ENCODE data around the gene ACADL. TPM values are rescaled to one million over a fixed set of nuclear protein-coding genes. Genes with fewer than 3 reads are reported as not detected.

ACADL gene
- total RNA-seq, 1 donor from 2014 or later, result not detected

DNA sequence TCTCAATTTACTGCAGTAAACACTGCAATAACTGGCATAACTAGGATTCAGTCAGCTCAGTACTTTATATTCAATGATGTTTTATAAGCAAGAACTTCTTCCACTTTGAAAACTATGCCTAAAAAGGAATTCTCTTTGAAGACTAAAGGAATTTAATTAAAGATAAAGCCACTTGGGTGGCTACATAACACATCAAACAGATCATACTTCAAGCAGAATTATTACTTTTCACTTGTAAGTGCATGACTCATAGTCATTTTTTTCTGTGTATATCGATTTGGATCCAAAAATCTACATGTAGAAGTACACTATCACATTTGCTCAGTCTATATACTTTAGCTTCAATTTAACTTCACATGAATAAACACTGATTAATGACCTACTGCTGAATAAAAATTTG lies 58.0 kb downstream of the ACADL start:
- H3K4me1 ChIP-seq, result peaks cover 17% of the 10 kb centered on the region
- H3K27me3 Mint-ChIP-seq (ENCODE audit: insufficient read depth, low read depth), result no peaks in the 10 kb centered on the region
- H3K27me3 ChIP-seq, result no peaks in the 10 kb centered on the region
- H3K4me3 ChIP-seq, result no peak overlapping the region
- peaks cover 17% of the 10 kb centered on the region for H3F3A ChIP-seq (ENCODE audit: low read depth)
- H3K27ac ChIP-seq, result peak overlapping the region; percentile 1
- no peaks in the 10 kb centered on the region for H3K9me3 ChIP-seq (ENCODE audit: low read depth)
- no peak overlapping the region for H3K9ac ChIP-seq
- no peak overlapping the region for H2AFZ ChIP-seq (replicated peaks)
- peaks cover 4% of the 10 kb centered on the region for H3K36me3 Mint-ChIP-seq
- H3K36me3 ChIP-seq, result no peaks in the 10 kb centered on the region
- peaks cover 16% of the 10 kb centered on the region for H3K4me1 Mint-ChIP-seq
- H3K4me2 ChIP-seq, result no peak overlapping the region
- no peaks in the 10 kb centered on the region for H4K20me1 ChIP-seq (ENCODE audit: low read depth)
- H3K79me2 ChIP-seq (ENCODE audit: low read depth), result peaks cover 81% of the 10 kb centered on the region
- TF ChIP-seq EZH2phosphoT487 (IDR thresholded peaks at IDR 0.05) (no peak), EZH2 (IDR thresholded peaks at IDR 0.05) (no peak)
- TF ChIP-seq, protein P1, sequence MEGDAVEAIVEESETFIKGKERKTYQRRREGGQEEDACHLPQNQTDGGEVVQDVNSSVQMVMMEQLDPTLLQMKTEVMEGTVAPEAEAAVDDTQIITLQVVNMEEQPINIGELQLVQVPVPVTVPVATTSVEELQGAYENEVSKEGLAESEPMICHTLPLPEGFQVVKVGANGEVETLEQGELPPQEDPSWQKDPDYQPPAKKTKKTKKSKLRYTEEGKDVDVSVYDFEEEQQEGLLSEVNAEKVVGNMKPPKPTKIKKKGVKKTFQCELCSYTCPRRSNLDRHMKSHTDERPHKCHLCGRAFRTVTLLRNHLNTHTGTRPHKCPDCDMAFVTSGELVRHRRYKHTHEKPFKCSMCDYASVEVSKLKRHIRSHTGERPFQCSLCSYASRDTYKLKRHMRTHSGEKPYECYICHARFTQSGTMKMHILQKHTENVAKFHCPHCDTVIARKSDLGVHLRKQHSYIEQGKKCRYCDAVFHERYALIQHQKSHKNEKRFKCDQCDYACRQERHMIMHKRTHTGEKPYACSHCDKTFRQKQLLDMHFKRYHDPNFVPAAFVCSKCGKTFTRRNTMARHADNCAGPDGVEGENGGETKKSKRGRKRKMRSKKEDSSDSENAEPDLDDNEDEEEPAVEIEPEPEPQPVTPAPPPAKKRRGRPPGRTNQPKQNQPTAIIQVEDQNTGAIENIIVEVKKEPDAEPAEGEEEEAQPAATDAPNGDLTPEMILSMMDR (IDR thresholded peaks at IDR 0.05), result no peak
- H3K27ac Mint-ChIP-seq, result no peak overlapping the region
- H3K4me3 Mint-ChIP-seq, result no peak overlapping the region
- no peaks in the 10 kb centered on the region for H3K9me3 Mint-ChIP-seq
- DNase-seq (ENCODE audit: low spot score), result no peak

GRCh38 chr2:210162466-210163124 lies 62.7 kb downstream of the ACADL start:
- no peak overlapping the region for H3K4me2 ChIP-seq
- H3K9ac ChIP-seq, result no peak overlapping the region
- Mint-ChIP-seq H3K36me3 (peaks cover 7% of the 10 kb centered on the region), H3K4me3 (no peak overlapping the region), H3K9me3 (peaks cover 2% of the 10 kb centered on the region), H3K27me3 (ENCODE audit: insufficient read depth, low read depth) (no peaks in the 10 kb centered on the region), H3K4me1 (peaks cover 2% of the 10 kb centered on the region), H3K27ac (no peak overlapping the region)
- H2AFZ ChIP-seq (replicated peaks), result no peak overlapping the region
- no peaks in the 10 kb centered on the region for H3K36me3 ChIP-seq
- peaks cover 95% of the 10 kb centered on the region for H3K79me2 ChIP-seq (ENCODE audit: low read depth)
- H3K27me3 ChIP-seq, result no peaks in the 10 kb centered on the region
- no peak overlapping the region for H3K27ac ChIP-seq
- no peak overlapping the region for H3K4me3 ChIP-seq
- no peaks in the 10 kb centered on the region for H3F3A ChIP-seq (ENCODE audit: low read depth)
- no peaks in the 10 kb centered on the region for H3K9me3 ChIP-seq (ENCODE audit: low read depth)
- TF ChIP-seq EZH2phosphoT487 (IDR thresholded peaks at IDR 0.05), result no peak
- TF ChIP-seq EZH2 (IDR thresholded peaks at IDR 0.05), result no peak
- TF ChIP-seq, protein P1 (IDR thresholded peaks at IDR 0.05), result no peak
- H4K20me1 ChIP-seq (ENCODE audit: low read depth), result peaks cover 3% of the 10 kb centered on the region
- no peaks in the 10 kb centered on the region for H3K4me1 ChIP-seq
- no peak for DNase-seq (ENCODE audit: low spot score)

- Mint-ChIP-seq H3K4me1 (peaks cover 2% of the 10 kb centered on the region), H3K27ac (no peak overlapping the region)
- peaks cover 94% of the 10 kb centered on the region for H3K79me2 ChIP-seq (ENCODE audit: low read depth)
These were observed 66.2 kb downstream of the ACADL start for GRCh38 chr2:210159059-210159458.

More at GRCh38 chr2:210159059-210159458, 66.2 kb downstream of the ACADL start:
- TF ChIP-seq EZH2 (IDR thresholded peaks at IDR 0.05) (no peak), EZH2phosphoT487 (IDR thresholded peaks at IDR 0.05) (no peak)
- TF ChIP-seq, protein P1 (IDR thresholded peaks at IDR 0.05), result no peak
- no peaks in the 10 kb centered on the region for H3K4me1 ChIP-seq
- H2AFZ ChIP-seq (replicated peaks), result no peak overlapping the region
- no peak overlapping the region for H3K27ac ChIP-seq
- H3K4me3 ChIP-seq, result no peak overlapping the region
- Mint-ChIP-seq H3K36me3 (peaks cover 18% of the 10 kb centered on the region), H3K27me3 (ENCODE audit: insufficient read depth, low read depth) (no peaks in the 10 kb centered on the region), H3K9me3 (peaks cover 2% of the 10 kb centered on the region), H3K4me3 (no peak overlapping the region)
- H3K36me3 ChIP-seq, result peaks cover 4% of the 10 kb centered on the region
- H3K9me3 ChIP-seq (ENCODE audit: low read depth), result no peaks in the 10 kb centered on the region
- no peak for DNase-seq (ENCODE audit: low spot score)
- H3F3A ChIP-seq (ENCODE audit: low read depth), result no peaks in the 10 kb centered on the region
- H4K20me1 ChIP-seq (ENCODE audit: low read depth), result peaks cover 3% of the 10 kb centered on the region
- no peak overlapping the region for H3K9ac ChIP-seq
- H3K27me3 ChIP-seq, result no peaks in the 10 kb centered on the region
- no peak overlapping the region for H3K4me2 ChIP-seq
